Measurements from ENCODE around the gene CFAP300. TPM values are rescaled to one million over a fixed set of nuclear protein-coding genes. Genes with fewer than 3 reads are reported as not detected.

CFAP300 gene
- total RNA-seq, 2 experiments from 2014 or later: not detected

DNA sequence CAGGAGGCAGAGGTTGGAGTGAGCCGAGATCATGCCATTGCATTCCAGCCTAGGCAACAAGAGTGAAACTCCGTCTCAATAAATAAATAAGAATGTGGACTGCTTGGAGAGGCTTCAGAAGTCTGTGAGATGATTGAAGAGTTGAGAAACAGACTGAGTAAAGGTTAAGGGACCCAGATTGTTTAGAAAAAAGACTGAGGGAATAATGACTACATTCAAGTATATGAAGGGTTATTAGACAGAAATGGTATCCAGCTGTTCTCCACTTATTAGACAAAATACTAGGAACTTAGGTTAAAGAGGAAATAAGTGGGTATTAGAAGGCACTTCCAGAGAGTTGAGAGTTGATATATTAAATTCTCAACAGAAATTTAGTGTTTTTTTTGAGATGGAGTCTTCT is 52.5 kb downstream of the CFAP300 start:
- no peaks in the 10 kb centered on the region for H3K4me1 Mint-ChIP-seq
- POLR2A ChIA-PET: no interaction called here
- no peaks in the 10 kb centered on the region for H3K36me3 Mint-ChIP-seq (ENCODE audit: low read depth)
- CTCF ChIA-PET: no interaction called here
- no peak overlapping the region for H3K4me3 Mint-ChIP-seq
- no peaks in the 10 kb centered on the region for H3K9me3 Mint-ChIP-seq
- H3K27ac Mint-ChIP-seq: no peak overlapping the region
- no peaks in the 10 kb centered on the region for H3K27me3 Mint-ChIP-seq
- no peak for DNase-seq

- H3K4me1 Mint-ChIP-seq: peaks cover 14% of the 10 kb centered on the region
- H3K36me3 Mint-ChIP-seq (ENCODE audit: low read depth): peaks cover 4% of the 10 kb centered on the region
- H3K9me3 Mint-ChIP-seq: no peaks in the 10 kb centered on the region
- H3K27ac Mint-ChIP-seq: no peak overlapping the region
- H3K27me3 Mint-ChIP-seq: peaks cover 45% of the 10 kb centered on the region
- CTCF ChIA-PET: no interaction called here
- no peak for DNase-seq
- POLR2A ChIA-PET: no interaction called here
- no peak overlapping the region for H3K4me3 Mint-ChIP-seq
Measured at GRCh38 chr11:102108734-102109440, 61.6 kb downstream of the CFAP300 start.

DNA sequence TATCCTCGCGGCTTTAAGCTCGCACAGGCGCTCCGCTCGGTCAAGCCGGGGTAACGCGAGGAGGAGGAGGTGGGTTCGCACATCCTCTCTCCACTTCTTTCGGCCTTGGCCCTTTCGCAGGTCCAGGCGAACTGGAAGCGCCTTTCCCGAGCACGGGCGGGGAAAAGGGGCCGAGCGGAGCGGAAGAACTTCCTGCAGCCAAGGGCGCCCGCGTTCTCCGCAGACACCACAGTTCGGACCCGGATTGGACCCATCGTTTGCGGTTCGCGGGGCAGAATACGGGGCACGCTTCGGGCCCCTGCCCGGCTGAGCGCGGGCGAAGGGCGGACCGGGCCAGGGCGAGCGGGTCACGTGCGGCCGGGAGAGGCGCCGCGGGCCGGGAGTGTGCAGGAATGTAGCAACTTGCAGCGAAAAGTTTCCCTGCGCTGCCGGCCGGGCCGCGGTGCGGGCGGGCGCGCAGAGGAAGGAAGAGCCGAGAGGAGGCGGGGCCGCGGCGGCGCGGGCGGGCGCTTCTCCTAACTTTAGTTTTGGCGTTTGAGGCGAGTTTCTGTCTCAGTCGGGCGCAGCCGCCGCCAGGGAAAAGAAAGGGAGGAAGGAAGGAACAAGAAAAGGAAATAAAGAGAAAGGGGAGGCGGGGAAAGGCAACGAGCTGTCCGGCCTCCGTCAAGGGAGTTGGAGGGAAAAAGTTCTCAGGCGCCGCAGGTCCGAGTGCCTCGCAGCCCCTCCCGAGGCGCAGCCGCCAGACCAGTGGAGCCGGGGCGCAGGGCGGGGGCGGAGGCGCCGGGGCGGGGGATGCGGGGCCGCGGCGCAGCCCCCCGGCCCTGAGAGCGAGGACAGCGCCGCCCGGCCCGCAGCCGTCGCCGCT is 62.9 kb downstream of the CFAP300 start, which contains the start of gene YAP1:
YAP1 (plus strand) TSS at position 552 of the 865 bp plus-strand sequence. CDS start 402 bp downstream, outside the sequence.
- Mint-ChIP-seq H3K9me3 (no peaks in the 10 kb centered on the region), H3K4me1 (peaks cover 14% of the 10 kb centered on the region), H3K27me3 (peaks cover 53% of the 10 kb centered on the region), H3K4me3 (peak within 1 kb of the TSS; percentile 88), H3K27ac (peak within 1 kb of the TSS; percentile 28), H3K36me3 (ENCODE audit: low read depth) (peaks cover 4% of the 10 kb centered on the region)
- ChIA-PET POLR2A (no interaction called here), CTCF (no interaction called here)
- DNase-seq: peak; percentile 63

DNA sequence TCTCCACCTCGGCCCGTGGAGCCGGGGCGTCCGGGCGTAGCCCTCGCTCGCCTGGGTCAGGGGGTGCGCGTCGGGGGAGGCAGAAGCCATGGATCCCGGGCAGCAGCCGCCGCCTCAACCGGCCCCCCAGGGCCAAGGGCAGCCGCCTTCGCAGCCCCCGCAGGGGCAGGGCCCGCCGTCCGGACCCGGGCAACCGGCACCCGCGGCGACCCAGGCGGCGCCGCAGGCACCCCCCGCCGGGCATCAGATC is 63.4 kb downstream of the CFAP300 start:
- Mint-ChIP-seq H3K9me3 (no peaks in the 10 kb centered on the region), H3K27ac (no peak overlapping the region), H3K4me3 (no peak overlapping the region), H3K4me1 (peaks cover 14% of the 10 kb centered on the region), H3K36me3 (ENCODE audit: low read depth) (peaks cover 4% of the 10 kb centered on the region), H3K27me3 (peaks cover 54% of the 10 kb centered on the region)
- POLR2A ChIA-PET: no interaction called here
- CTCF ChIA-PET: no interaction called here
- no peak for DNase-seq

DNA sequence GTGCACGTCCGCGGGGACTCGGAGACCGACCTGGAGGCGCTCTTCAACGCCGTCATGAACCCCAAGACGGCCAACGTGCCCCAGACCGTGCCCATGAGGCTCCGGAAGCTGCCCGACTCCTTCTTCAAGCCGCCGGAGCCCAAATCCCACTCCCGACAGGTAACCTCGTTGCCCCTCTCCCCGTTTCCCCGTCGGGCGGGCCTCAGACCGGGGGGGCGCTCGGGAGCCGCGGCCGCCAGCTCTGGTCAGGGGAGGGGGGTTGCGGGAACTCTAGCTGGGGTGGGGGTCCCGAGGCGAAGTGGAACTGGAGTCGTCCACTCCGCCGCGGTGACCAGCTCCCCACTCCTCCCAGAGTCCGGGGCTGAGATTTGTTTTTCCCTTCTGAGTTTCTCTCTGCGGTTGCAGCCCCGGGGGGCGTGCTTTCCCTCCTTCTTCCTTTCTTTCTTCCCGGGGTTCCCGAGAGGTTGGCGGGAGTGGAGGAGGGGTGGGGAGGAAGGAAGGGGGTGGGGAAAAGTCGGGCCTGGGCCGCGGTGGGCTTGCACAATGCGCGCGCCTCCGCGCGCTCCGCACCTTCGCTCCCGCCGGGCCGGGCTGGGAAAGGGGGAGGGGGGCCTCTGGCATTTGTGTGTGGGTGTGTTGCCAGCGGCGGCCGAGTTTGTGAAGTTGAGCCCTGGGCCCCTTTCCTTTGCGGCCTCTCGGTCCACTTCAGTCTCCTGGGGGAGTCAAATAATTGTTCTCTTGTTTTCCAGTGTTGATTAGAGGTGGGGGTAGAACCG is 64.0 kb downstream of the CFAP300 start:
- Mint-ChIP-seq H3K4me3 (no peak overlapping the region), H3K27ac (no peak overlapping the region), H3K36me3 (ENCODE audit: low read depth) (peaks cover 4% of the 10 kb centered on the region), H3K27me3 (peaks cover 59% of the 10 kb centered on the region), H3K9me3 (no peaks in the 10 kb centered on the region), H3K4me1 (peaks cover 14% of the 10 kb centered on the region)
- CTCF ChIA-PET: no interaction called here
- POLR2A ChIA-PET: no interaction called here
- DNase-seq: no peak

- H3K27ac Mint-ChIP-seq: no peak overlapping the region
- H3K36me3 Mint-ChIP-seq (ENCODE audit: low read depth): peaks cover 4% of the 10 kb centered on the region
- peak; percentile 17 for DNase-seq
- H3K4me1 Mint-ChIP-seq: peaks cover 14% of the 10 kb centered on the region
- H3K4me3 Mint-ChIP-seq: peak overlapping the region; percentile 62
- peaks cover 66% of the 10 kb centered on the region for H3K27me3 Mint-ChIP-seq
- ChIA-PET POLR2A (no interaction called here), CTCF (no interaction called here)
- H3K9me3 Mint-ChIP-seq: no peaks in the 10 kb centered on the region
Measured at GRCh38 chr11:102111787-102112508, 64.7 kb downstream of the CFAP300 start.

DNA sequence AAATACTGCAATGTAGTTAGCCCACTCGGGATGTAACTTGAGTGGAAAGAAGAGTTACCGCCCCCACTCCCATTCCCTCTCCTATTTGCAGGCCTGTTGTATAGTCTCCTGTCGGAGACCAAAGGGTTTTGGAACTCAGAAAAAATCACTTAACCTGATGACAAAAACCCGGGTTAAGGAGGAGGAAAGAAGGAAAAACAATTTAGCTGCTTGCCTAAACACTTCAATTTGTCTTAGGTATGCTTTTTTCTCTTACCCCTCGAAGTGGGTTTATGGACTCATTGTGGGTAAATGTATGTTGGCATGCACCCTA is 65.2 kb downstream of the CFAP300 start:
- no peak for DNase-seq
- ChIA-PET POLR2A (no interaction called here), CTCF (no interaction called here)
- Mint-ChIP-seq H3K4me1 (peaks cover 14% of the 10 kb centered on the region), H3K27ac (no peak overlapping the region), H3K4me3 (no peak overlapping the region), H3K9me3 (no peaks in the 10 kb centered on the region), H3K27me3 (peaks cover 70% of the 10 kb centered on the region), H3K36me3 (ENCODE audit: low read depth) (peaks cover 4% of the 10 kb centered on the region)

DNA sequence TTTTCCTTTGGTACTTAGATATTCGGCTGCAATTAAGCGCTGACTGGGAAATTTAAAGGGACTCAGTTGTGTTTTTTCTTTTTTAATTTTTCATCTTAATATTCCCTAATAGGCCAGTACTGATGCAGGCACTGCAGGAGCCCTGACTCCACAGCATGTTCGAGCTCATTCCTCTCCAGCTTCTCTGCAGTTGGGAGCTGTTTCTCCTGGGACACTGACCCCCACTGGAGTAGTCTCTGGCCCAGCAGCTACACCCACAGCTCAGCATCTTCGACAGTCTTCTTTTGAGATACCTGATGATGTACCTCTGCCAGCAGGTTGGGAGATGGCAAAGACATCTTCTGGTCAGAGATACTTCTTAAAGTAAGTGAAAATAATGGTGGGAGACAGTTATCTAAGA is 66.8 kb downstream of the CFAP300 start:
- Mint-ChIP-seq H3K4me3 (no peak overlapping the region), H3K27me3 (peaks cover 64% of the 10 kb centered on the region)
- POLR2A ChIA-PET: no interaction called here

DNA sequence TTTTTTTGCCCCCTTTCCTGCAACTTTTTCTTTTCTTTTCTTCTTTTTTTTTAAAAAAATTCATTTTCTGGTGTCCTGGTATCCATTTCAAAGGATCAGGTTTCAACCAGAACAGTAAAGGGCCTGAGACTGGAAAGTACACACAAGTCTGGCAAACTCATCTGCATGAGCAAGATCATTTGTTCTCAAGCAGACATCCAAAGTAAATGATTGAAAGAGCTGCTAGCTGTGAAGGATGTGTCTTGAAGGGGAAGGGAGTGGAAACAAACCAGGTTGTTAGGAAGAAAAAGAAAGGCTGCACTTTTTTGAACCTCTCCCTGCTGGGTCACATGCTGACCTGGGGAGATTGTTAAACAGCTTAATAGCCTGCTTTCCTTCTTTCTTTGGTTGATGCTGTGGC is 68.3 kb downstream of the CFAP300 start:
- Mint-ChIP-seq H3K4me3 (no peak overlapping the region), H3K36me3 (ENCODE audit: low read depth) (peaks cover 3% of the 10 kb centered on the region), H3K27me3 (peaks cover 59% of the 10 kb centered on the region), H3K9me3 (no peaks in the 10 kb centered on the region), H3K4me1 (peaks cover 9% of the 10 kb centered on the region), H3K27ac (no peak overlapping the region)
- DNase-seq: no peak
- ChIA-PET CTCF (no interaction called here), POLR2A (no interaction called here)

More for the DNA sequence above, 66.8 kb downstream of the CFAP300 start:
- Mint-ChIP-seq H3K9me3 (no peaks in the 10 kb centered on the region), H3K36me3 (ENCODE audit: low read depth) (peaks cover 4% of the 10 kb centered on the region), H3K27ac (no peak overlapping the region), H3K4me1 (peaks cover 16% of the 10 kb centered on the region)
- no peak for DNase-seq
- CTCF ChIA-PET: no interaction called here

GRCh38 chr11:102116453-102117205 is 69.4 kb downstream of the CFAP300 start:
- H3K9me3 Mint-ChIP-seq: no peaks in the 10 kb centered on the region
- ChIA-PET POLR2A (no interaction called here), CTCF (no interaction called here)
- H3K4me3 Mint-ChIP-seq: no peak overlapping the region
- DNase-seq: no peak
- H3K27ac Mint-ChIP-seq: no peak overlapping the region
- H3K4me1 Mint-ChIP-seq: peaks cover 7% of the 10 kb centered on the region
- peaks cover 58% of the 10 kb centered on the region for H3K27me3 Mint-ChIP-seq
- H3K36me3 Mint-ChIP-seq (ENCODE audit: low read depth): peaks cover 3% of the 10 kb centered on the region

DNA sequence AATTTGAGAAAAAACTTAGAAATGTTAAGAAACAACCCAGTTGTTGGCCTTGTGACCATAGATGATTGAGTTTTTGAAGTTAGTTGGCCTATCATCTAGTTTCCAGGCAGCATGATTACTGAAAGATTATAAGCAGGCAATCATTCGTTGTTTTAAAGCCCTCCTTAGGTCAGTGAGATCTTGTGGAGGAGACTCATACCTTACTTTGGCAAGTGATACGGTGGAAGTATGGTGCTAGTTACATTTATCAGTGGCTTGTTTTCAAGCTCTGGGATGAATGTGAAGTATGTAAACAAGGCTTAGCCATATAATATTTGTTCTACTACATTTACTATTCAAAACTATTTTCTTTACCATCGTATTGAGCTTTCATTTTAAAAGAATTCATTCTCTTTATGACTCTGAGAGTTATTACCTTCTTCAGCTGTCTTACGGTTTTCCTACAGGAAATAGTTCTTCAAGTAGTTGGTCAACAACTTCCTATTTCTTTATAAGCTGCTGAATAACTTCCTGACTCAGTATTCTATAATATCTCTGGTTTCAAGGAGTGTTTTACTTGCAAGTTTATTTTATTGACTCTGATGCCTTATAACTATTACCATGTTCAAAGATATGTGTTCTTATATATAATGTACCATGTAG is 70.4 kb downstream of the CFAP300 start:
- no peak overlapping the region for H3K4me3 Mint-ChIP-seq
- no peak overlapping the region for H3K27ac Mint-ChIP-seq
- H3K9me3 Mint-ChIP-seq: no peaks in the 10 kb centered on the region
- CTCF ChIA-PET: no interaction called here
- POLR2A ChIA-PET: no interaction called here
- H3K27me3 Mint-ChIP-seq: peaks cover 49% of the 10 kb centered on the region
- H3K4me1 Mint-ChIP-seq: peaks cover 2% of the 10 kb centered on the region
- no peaks in the 10 kb centered on the region for H3K36me3 Mint-ChIP-seq (ENCODE audit: low read depth)
- no peak for DNase-seq

DNA sequence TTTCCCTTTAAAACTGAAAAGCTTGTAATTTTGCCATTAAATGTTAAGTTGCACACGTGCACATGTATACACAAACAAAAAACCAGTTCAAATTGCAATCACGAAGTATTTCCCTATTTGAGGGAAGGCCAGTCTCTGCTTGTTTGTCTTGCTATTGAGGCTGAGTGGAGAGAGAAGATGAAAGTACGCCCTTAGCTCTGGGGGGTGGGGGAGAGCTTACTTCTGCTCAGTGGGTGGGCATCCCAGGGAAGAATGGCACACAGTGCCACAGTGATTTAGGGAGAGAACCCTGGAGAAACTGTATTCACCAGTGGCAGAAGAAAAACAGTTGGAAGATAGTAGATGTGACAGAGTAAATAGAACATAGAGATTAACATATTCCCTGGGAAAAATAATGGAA is 71.7 kb downstream of the CFAP300 start:
- ChIA-PET CTCF (no interaction called here), POLR2A (no interaction called here)
- H3K36me3 Mint-ChIP-seq (ENCODE audit: low read depth): no peaks in the 10 kb centered on the region
- H3K27me3 Mint-ChIP-seq: peaks cover 43% of the 10 kb centered on the region
- DNase-seq: no peak
- H3K4me3 Mint-ChIP-seq: no peak overlapping the region
- peaks cover 2% of the 10 kb centered on the region for H3K4me1 Mint-ChIP-seq
- H3K27ac Mint-ChIP-seq: no peak overlapping the region
- H3K9me3 Mint-ChIP-seq: no peaks in the 10 kb centered on the region

All from activated CD4-positive, alpha-beta T cell treated with anti-CD3 and anti-CD28 coated beads, Interleukin-2, amount 10 ng/mL, durations not matched to agents 7 days and 5 days (primary cell).